ENCODE data around the gene MYH6.
"Not testable (repeated sequence)": the region's sequence is repeated elsewhere in the genome, so short reads cannot be mapped to it uniquely, and the experiment has no call there.

The MYH6 gene

DNA sequence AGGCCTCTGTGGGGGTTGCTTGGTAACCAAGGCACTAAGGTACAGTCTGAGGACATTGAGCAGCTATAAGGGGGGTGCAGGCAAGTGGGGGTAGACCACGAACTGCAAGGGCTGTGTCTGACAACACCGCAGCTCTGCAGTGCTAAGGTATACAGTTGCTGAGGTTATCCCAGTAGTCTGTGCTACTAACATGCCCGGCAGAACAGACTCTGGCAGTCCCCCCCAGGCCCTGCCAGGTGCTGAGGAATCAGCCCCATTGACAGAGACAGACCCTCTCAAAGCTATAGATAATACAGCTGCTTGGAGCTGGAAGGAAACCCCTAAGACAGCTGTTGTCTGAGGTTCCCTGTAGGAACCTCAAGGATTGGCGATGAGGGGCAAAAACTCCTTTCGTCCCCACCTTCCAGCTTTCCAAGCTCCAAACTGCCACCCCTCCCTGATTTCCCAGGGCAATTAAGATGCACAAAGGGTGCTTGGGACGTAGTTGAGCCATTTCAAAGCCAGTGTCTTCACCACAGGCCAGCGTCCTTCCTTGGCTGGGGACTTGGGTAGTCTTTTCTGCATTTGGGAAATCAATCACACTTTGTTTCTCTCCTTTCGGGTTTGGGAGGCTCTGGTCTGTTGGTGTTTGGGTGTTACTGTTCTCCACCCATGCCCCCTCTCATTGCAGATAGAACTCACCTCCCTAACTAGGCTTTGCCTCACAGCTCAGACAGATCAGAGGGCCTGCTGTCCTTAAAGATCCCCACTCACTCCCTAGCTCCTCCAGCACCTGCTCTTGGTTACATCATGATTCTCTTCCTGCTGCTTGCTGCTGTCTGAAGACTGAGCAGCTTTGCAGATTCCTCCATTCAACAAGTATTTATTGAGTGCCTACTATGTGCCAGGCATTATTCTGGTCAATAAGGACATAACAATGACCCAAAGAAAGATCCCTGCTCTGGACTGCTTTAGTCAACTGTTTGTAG, 29.3 kb upstream of the MYH6 start:
- in situ Hi-C loops (cut with HindIII; ENCODE audit: low pct_ligation_motif_present, low pct_unique_long_range_greater_than_20kb, low sequenced_read_pairs) = no loop called here
- no peak for DNase-seq

DNA sequence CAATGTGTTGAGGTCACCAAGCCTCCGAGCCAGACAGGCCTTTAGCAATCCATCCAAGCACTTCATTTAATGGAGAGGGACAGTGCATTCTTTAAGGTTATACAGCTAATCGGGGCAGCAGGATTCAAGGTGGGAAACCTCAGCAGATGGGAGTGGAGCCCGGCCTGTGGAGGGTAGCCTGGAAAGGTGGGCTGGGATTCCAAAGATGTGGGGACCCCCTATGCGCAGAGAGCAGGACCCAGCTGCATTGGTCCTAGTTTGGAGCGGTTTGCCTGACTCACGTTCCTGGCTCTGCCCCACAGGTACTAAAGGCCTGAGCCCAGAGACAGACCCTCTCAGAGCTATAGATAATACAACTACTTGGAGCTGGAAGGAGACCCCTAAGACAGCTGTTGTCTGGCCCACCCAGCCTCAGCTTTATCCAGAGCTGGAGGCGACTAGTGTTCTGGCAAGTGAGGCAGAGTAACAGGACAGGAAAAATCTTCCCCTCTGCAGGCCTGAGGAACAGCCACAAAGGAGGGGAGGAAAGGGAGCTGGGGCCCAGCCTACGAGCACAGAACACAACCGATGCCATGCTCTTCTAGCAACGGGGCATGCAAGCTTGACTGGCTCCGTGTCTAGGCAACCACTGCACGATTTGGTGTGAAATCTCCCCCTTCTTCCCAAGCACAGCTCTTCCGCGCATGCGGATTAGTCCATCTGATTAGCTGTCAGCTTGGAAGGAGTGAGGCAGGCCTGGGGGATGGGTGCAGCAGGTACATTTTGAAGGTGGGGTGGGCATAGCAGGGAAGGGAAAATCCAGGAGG, 28.5 kb upstream of the MYH6 start:
- DNase-seq = no peak
- in situ Hi-C loops (cut with HindIII; ENCODE audit: low pct_ligation_motif_present, low pct_unique_long_range_greater_than_20kb, low sequenced_read_pairs) = no loop called here

DNA sequence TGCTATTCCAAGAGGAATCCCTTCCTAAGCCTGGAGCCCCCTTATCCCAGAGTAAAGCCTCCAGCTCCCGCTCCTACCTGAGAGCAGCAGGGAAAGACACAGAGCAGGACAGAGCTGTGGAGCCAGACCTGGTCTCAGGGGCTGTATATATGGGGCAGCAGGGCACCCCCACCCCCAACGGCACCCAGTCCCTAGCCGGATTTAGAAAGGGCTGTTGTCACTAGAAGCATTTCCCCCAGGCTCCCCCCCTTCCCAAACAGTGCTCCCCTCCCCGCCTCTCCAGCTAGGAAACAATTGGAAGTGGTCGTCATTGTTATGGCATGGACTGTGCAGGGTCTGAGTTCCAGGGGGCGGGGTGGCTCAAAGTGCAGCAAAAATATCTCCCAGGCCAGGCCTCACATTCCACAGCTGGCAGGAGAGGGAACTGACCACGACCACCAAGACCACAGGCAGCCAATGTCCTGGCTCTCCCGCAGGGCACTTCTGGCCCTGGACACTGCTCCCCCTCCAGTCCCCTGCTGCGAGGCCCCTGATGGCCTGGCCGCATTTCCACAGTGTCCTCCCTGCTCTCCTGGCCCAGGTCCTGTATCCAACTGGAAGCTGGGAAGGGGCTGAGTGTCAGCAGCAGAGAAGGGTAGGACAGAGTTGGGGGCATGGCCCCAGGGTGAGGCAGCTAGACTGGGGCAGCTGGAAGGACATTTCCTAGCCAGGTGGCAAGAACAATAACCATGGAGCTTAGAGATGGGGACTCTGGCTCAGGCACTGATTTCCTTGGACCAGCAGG, 27.7 kb upstream of the MYH6 start, which contains the start of gene MYH7:
Gene MYH7, minus strand, starts transcription at position 118 of the 784 bp plus-strand sequence. CDS start 1,928 bp downstream, outside the sequence.
- DNase-seq = no peak
- in situ Hi-C loops (cut with HindIII; ENCODE audit: low pct_ligation_motif_present, low pct_unique_long_range_greater_than_20kb, low sequenced_read_pairs) = no loop called here

DNA sequence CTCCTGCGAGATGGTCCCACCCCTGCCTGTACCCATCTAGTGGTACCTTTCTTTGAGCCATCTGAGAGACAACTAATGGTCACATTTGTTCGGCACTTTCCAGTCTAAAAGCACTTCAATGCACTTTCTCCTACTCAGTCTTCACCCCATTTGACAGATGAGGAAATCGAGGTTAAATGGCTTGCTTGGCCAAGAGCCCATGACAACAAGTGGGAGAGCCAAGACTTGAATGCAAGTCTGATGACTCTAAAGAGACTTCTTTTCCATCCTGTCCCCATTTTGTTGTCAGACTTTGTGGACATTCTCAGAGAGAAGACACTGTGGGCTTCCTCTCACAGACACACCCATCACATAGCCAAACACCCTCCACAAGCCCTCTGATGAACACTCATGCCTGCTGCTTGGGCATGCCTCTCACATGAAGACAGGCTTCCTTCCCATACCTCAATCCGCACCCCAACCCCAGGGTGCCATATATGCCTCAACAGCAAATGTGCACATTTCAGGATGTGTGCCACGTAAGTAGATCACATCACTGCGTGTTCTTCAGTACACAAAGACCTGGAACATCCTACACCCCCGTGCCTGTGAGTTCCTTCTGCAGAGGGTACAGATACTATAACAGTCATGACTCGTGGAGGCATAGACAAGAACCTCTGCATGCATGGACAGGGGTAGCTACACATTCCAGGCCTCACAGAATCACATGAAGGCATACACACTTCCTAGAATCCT, 26.6 kb upstream of the MYH6 start:
- DNase-seq = no peak
- in situ Hi-C loops (cut with HindIII; ENCODE audit: low pct_ligation_motif_present, low pct_unique_long_range_greater_than_20kb, low sequenced_read_pairs) = no loop called here

DNA sequence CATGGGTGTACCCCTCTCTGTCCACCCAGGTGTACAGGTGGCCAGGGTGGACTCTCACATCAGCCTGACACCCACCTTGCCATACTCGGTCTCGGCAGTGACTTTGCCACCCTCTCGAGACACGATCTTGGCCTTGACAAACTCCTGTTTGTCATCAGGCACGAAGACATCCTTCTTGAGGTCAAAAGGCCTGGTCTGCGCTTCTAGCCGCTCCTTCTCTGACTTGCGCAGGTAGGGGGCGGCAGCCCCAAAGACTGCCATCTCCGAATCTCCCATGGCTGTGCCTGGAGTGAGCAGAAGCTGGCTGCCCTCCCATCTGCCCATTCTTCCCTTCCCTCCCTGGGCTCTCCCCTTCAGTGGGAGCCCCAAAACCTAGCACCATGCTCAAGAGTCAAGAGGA, 25.4 kb upstream of the MYH6 start:
- in situ Hi-C loops (cut with HindIII; ENCODE audit: low pct_ligation_motif_present, low pct_unique_long_range_greater_than_20kb, low sequenced_read_pairs) = no loop called here

DNA sequence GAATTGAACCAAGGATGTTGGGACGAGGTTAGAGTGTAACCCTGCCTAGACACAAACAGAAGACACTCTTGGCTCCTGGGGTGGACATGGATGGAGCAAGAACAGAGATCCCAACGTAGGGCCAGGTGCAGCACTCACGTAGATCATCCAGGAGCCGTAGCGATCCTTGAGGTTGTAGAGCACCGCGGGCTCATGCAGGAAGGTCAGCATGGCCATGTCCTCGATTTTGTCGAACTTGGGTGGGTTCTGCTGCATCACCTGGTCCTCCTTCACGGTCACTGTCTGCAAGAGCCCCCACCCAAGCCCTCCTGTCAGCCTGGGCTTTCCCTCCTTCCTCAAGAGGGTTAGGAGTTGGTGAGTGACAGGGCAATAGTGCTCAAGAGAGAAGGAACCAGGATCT, 24.9 kb upstream of the MYH6 start:
- DNase-seq = no peak

More for the DNA sequence above, 25.4 kb upstream of the MYH6 start:
- no peak for DNase-seq

DNA sequence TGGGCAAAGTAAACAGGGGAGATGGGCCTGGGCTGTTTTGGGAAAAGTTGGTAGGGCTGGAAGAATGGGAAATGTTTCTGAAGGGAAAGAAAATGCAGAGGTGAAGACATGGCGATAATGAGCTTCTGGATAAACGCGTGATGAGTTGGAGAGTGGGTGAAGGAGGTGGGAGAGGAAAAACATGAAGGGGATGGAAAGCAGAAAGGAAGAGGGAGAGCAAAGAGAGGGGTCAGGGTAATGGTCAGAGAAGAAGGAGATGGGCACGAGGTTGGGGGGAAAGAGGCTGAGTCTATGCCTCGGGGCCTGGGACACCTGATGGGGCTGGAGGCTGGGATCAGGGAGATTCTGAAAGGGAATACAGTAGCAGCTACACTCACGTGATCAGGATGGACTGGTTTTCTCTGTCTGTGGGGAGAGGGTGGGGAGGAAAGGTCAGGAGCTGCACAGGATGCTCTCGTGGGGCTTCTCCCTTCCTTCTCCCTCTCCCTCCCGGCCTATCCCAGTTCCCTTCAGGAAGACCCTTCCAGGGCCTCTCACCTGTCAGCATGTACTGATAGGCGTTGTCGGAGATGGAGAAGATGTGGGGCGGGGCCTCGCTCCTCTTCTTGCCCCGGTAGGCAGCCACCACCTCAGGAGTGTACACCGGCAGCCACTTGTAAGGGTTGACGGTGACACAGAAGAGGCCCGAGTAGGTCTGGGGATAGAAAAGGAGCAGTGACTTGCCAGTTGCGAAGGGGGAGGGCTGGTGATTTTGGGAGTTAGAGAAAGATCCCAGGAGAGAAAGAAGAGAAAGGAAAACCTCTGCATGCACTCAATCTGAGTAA, 24.2 kb upstream of the MYH6 start:
- DNase-seq = no peak
- in situ Hi-C loops (cut with HindIII; ENCODE audit: low pct_ligation_motif_present, low pct_unique_long_range_greater_than_20kb, low sequenced_read_pairs) = no loop called here

More for the DNA sequence above, 24.9 kb upstream of the MYH6 start:
- in situ Hi-C loops (cut with HindIII; ENCODE audit: low pct_ligation_motif_present, low pct_unique_long_range_greater_than_20kb, low sequenced_read_pairs) = no loop called here

DNA sequence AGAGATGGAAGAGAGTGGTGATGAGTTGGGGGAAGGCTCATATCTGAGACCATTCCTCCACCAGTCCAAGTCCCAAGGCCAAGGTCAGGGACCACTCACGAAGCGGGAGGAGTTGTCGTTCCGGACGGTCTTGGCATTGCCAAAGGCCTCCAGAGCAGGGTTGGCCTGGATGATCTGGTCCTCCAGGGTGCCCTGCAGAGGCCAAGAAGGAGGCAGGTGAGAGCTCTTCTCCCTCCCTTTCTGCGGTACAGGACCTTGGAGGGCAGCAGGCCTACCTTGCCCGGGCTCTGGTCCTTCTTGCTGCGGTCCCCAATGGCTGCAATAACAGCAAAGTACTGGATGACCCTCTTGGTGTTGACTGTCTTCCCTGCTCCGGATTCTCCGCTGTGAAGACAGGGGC, 23.4 kb upstream of the MYH6 start:
- no peak for DNase-seq
- in situ Hi-C loops (cut with HindIII; ENCODE audit: low pct_ligation_motif_present, low pct_unique_long_range_greater_than_20kb, low sequenced_read_pairs) = no loop called here

DNA sequence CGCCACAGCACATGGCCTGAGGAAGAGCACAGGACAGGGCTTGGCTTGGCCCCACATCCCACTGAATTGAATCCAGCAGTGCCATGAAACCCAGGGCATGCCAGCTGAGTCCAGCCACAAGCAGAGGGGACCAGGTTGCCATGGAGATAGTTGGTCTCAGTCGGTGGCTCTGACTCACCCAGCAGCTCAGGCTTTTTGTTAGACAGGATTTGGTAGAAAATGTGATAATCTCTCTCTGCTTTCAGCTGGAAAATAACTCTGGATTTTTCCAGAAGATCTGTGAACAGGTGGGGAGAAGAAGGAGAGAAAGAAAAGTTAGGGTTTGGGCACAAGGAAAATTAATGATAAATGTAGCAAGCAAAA, 22.6 kb upstream of the MYH6 start:
- DNase-seq = peak; percentile 7
- in situ Hi-C loops (cut with HindIII; ENCODE audit: low pct_ligation_motif_present, low pct_unique_long_range_greater_than_20kb, low sequenced_read_pairs) = no loop called here

DNA sequence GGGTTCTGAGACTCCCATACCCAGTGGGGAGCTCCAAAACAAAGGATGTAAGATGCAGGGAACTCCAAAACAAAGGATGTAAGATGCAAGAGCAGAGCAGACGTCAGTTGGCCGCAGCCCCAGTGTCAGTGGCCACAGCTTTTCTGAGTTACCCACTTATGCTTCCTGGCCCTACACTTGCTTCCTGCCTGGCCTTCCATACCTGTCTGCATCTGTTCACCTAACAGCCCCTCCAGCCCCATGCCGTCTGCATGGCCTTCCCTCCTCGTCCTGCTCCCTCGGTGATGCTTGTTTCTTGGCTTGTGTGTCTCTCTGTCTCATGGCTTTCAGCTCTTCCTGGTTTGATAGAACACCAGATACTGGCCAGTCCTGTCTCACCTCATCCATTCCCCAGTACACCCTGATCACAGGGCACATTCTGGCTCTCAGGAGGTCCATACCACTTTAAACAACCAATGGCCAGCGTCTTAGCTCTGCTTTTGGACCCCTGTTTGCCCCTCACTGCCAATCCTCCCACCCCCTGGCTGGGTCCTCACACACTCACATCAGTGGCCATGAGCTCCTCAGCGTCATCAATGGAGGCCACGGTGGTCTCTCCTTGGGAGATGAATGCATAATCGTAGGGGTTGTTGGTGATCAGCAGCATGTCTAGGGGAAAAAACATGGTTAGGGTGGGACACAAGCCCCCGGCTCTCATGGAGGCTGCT, 22.1 kb upstream of the MYH6 start:
- in situ Hi-C loops (cut with HindIII; ENCODE audit: low pct_ligation_motif_present, low pct_unique_long_range_greater_than_20kb, low sequenced_read_pairs) = no loop called here
- DNase-seq = no peak

DNA sequence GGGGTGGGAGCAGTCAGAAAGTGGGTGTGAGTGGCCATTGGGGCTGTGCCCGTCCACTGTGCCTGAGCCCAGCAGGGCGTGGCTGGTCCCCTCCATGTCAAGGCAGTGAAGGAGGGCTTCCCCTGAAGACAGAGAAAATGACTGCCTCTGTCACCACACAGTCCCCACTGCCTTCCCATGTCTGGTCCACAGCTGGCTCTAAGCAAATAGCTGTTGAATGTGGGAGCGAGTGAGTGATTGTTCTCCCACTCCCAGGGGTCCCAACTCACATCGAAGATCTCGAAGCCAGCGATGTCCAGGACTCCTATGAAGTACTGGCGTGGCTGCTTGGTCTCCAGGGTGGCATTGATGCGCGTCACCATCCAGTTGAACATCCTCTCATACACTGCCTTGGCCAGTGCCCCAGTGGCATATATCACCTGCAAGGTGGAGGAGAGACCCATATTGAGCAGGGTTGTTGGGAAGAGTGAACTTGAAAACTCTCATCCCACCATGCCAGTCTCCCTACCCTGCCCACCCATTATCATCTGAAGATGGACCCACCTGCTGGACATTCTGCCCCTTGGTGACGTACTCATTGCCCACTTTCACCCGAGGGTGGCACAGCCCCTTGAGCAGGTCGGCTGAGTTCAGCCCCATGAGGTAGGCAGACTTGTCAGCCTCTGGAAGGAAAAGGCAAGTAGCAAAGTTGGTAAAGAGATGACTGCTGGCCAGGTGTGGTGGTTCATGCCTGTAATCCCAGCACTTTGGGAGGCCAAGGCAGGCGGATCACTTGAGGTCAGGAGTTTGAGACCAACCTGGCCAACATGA, 20.8 kb upstream of the MYH6 start:
- in situ Hi-C loops (cut with HindIII; ENCODE audit: low pct_ligation_motif_present, low pct_unique_long_range_greater_than_20kb, low sequenced_read_pairs) = no loop called here
- DNase-seq = no peak

DNA sequence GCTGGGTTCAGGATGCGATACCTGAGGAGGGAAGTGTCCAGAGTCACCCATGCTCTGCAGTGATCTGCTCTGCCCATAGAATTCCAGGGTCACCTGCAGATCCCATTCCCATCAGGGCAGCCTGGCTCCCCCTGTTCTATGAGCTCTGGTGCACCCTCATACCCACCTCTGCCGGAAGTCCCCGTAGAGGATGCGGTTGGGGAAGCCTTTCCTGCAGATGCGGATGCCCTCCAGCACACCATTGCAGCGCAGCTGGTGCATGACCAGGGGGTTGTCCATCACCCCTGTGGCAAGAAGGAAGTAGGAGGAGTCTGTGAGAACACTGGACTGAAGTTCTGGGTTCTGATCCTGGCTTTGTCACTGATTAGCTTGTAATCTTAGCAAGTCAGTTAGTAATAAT, 17.7 kb upstream of the MYH6 start:
- DNase-seq; in situ Hi-C loops (cut with HindIII; ENCODE audit: low pct_ligation_motif_present, low pct_unique_long_range_greater_than_20kb, low sequenced_read_pairs): not testable (repeated sequence)

DNA sequence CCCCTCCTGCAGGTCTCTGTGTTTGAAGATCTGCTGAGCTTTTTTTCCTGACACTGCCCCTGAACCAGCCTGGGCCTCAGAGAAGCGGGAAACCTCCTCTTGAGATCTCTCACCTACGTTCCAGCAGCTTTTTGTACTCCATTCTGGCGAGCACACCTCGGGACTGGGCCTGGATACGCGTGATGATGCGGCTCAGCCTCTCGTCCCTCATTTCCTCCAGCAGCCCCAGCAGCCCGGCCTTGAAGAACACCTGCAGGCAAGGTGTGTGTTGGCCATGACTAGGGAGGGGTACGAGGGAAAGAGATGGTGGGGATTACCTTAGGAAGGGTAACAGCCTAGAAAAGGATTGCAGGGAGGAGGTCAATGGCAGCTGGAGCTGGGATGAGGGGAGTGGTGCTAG, 17.1 kb upstream of the MYH6 start:
- no peak for DNase-seq
- in situ Hi-C loops (cut with HindIII; ENCODE audit: low pct_ligation_motif_present, low pct_unique_long_range_greater_than_20kb, low sequenced_read_pairs) = no loop called here

DNA sequence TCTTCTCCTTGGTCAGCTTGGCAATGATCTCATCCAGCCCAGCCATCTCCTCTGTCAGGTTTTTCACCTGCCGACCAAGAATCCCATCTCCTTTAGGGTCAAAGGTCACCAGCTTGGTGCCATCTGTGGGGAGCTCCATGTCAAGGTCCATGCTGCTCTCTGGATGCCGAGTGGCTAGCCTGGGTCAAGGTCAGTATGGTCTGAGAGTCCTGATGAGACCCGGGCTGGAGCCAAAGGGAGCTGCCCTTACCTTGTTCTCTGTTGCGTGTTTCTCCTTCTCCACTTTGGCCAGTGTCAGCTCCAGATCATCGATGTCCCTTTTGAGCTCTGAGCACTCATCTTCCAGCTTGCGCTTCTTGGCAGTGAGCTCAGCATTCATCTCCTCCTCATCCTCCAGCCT, 15.6 kb upstream of the MYH6 start:
- in situ Hi-C loops (cut with HindIII; ENCODE audit: low pct_ligation_motif_present, low pct_unique_long_range_greater_than_20kb, low sequenced_read_pairs) = no loop called here

DNA sequence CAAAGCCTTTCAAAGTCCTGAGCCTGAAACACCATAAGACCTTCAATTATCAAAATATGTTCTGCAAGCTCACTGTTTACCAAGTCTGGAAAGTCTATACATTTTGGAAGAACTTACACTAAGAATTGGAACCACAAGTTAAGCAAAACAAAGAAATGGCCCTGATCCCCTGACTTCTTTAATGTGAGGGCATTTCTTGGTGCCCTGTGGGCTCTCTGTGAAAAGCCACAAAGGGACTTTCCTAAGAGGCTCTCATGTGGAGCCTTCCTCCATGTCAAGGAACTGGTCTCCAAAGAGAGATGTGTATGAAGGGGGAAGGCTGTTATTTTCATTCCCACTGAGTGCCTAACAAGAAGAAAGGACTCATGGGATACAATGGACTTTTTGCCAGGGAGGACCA, 13.5 kb upstream of the MYH6 start:
- in situ Hi-C loops (cut with HindIII; ENCODE audit: low pct_ligation_motif_present, low pct_unique_long_range_greater_than_20kb, low sequenced_read_pairs) = no loop called here
- DNase-seq = no peak

More for the DNA sequence above, 15.6 kb upstream of the MYH6 start:
- DNase-seq = no peak

DNA sequence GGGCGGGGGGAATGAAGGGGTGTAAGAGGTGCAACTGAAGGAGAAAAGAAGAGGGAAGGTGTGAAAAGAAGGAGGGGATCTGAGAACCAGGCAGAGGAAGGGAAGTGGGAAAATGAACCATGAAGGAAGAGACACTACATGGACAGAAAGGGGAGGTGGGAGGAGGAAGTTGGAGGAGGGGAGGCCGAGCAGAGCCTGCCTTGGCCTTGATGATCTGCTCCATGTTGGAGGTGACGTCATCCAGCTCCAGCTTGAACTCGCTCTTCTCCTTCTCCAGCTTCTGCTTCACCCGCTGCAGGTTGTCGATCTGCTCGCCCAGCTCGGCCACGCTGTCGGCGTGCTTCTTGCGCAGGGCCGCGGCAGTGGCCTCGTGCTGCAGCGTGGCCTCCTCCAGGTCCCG, 11.6 kb upstream of the MYH6 start:
- in situ Hi-C loops (cut with HindIII; ENCODE audit: low pct_ligation_motif_present, low pct_unique_long_range_greater_than_20kb, low sequenced_read_pairs); DNase-seq: not testable (repeated sequence)

Measured in ACHN (cell line).